Stimulated activated CD8-positive, alpha-beta memory T cell treated with anti-CD3 and anti-CD28 coated beads, Interleukin-4, amount 100 ng/mL, for 1 hour (primary cell): Measurements from ENCODE around the gene ZNF672.
"Not testable (repeated sequence)": the region's sequence is repeated elsewhere in the genome, so short reads cannot be mapped to it uniquely, and the experiment has no call there.

Experiments used
- DNase-seq, 2 donors: peaks; one replicate each; pipeline ENCODE4 v3.0.0-alpha.2; 2020; ENCODE audit warnings: low read depth in 2 of 2, low spot score in 1 of 2

Gene ZNF672

GRCh38 chr1:248812736-248813425 lies 25.1 kb upstream of the ZNF672 start:
- no peak for DNase-seq

DNA sequence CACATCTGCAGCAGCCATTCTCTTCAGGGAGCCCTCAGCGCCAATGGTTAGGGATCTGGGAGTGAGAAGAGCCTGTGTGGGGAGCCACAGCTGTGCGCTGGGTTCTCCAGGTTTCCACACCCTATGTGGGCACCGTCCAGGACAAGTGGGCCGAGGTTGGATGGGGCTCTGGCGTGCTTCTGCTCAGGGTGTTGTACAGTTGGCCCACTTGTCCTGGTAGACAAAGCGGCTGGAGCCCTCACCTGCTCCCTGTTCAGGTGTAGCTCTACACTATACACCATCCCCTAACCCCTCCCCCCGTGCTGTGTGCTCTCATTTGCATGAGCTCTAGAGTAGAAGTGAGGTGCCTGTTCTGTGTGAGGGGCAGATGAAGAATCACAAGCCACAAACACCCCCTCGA lies 24.5 kb upstream of the ZNF672 start:
- no peak for DNase-seq

- DNase-seq: no peak
These were observed 23.7 kb upstream of the ZNF672 start for GRCh38 chr1:248814351-248814750.

- DNase-seq: no peak
These were observed 22.5 kb upstream of the ZNF672 start for GRCh38 chr1:248815407-248816034.

DNA sequence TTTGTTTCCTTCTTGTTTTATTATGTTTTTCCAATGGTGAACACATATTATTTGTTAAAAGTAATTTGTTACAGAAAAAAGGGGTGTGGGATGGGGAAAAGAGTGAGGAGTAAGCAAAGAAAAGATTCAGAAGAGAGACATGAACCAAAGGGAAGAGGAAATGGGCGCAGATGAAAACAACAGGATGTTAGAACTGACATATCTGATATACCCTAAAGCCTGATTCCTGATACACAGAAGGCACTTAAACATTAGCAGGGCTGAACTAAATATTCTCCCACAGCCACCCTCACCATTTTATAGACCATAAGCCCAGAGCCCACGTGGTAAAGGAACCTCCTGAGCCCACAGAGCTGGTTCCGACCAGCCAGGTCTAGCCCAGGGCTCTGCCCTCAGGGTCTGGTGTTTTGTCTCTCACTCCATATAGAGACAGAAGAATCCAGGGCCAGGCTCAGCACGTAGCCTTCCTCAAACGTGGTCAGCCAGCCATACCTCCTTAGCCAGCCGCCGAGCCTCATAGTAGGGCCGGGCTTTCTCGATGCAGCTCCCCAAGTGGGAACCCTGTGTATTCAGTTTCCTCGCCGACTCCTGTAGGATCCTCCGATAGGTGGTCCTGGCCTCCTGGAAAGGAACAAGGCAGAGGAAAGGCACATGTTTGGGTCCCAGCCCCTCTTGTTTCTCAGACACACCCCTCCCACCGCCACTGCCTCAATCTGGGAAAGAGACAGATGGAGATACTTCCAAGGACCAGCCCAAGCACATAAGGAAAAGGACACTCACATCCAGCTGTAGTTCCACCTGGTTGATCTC lies 21.8 kb upstream of the ZNF672 start:
- no peak for DNase-seq

- no peak for DNase-seq
These were observed 21.0 kb upstream of the ZNF672 start for GRCh38 chr1:248817065-248817464.

GRCh38 chr1:248818505-248819374 lies 19.3 kb upstream of the ZNF672 start:
- DNase-seq: no peak

DNA sequence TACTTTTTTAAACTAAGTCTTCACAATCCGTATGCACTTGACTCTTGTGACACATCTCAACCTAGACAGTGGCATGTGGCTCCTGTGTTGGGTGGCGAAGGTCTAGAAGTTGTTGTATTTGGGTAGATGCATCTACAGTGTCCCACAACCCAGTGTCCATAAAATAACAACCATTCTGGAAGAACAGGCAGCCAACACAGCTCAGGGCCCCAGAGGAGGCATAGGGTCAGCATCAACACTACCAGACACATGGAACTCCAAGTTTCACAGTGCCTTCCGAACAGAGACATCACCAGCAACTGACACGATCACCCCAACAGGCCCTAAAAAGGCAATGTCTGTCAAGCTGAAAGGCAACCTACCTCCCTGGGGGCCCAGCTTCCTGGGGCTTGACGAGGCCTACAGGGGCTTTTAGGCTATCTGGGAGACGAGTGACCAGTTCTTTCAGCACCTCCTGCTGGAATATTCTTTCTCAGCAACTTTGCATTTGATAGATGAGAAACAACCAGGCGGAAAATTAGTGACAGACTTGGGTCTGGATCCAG lies 17.9 kb upstream of the ZNF672 start:
- DNase-seq: no peak

DNA sequence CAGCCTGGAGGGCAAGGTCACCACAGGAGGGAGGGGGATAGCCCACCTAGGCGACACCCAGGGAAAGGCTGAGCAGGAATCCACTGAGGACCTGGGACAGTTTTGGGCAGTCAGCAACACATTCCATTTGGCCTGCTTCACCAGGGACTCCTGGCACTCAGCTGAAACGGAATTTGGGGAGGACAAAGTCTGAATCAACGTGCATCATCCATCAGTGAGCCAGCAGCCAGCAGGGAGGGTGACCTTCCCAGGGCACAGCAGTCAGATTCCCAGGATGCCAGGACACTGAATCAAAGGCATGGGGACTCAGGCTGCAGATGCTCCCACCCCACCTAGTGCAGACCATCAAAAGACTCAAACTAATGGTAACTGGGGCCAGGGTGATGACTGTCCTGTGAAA lies 16.9 kb upstream of the ZNF672 start:
- DNase-seq: no peak

- no peak for DNase-seq
These were observed 16.4 kb upstream of the ZNF672 start for GRCh38 chr1:248821641-248822040.

- DNase-seq: no peak
These were observed 15.6 kb upstream of the ZNF672 start for GRCh38 chr1:248822148-248823032.

- no peak for DNase-seq
These were observed 14.5 kb upstream of the ZNF672 start for GRCh38 chr1:248823517-248824001.

DNA sequence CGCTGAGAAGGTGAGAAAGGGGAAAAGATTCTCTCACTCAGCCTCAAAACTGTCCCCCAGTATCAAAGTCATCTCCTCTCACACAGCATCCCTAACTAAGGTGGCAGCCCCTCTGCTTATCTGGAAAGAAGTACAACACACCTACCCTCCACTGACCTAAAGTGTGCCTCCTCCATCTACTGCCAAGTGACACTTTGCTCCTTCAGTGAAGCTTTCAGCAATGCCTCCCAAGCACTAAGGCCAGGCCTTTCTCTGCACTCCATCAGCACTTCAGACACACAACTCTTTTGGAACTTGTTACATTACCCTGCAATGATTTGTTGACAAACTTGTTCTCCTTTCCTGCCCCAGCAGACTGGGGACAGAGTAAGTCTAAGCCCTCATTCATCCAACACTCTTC lies 13.7 kb upstream of the ZNF672 start:
- no peak for DNase-seq

DNA sequence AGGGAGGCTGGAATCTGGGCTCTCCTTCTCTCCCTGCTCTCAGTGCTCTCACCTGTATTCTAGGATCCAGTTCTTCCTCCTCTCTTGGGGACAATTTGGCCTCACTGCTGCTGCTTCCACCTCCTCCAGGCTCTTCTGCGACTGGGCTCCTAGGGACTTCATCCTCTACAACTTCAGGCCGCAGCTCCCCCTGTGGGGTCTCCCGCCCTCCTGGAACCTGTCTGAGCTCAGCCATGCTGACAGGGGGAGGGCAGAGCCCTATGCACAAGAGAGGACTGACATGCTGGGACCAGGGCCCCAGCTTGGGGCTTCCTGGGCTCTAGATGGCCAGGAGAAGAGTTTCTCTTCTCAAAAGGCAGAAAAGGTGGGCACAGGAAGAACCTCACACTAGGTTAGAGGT lies 13.3 kb upstream of the ZNF672 start:
- DNase-seq: no peak

DNA sequence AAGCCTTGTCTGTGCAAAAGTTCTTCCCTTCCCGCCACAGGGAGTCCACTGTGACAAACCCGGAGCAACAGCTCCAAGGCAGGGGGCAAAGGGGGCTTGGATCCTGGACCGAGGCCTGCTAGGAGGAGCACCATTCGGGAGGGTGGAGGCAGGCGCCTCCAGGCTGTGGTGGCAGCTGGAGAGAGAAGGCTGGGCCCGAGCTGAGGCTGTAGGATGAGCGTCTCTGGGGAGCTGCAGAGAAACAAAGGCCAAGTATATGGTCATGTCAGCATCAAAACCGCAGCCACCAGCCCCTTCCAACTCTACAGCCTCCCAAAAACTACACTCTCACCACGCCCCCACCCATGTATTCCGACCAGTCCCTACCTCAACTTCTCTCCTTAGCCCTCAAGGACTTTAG lies 12.9 kb upstream of the ZNF672 start:
- no peak for DNase-seq

- no peak for DNase-seq
These were observed 12.5 kb upstream of the ZNF672 start for GRCh38 chr1:248825573-248825908.

GRCh38 chr1:248825909-248826760 lies 11.9 kb upstream of the ZNF672 start, which contains the start of gene SH3BP5L:
SH3BP5L (minus strand) TSS chr1:248825915; CDS start chr1:248824935, 980 bp downstream.
- DNase-seq: peak; percentile 70 to 77

GRCh38 chr1:248828845-248829244 lies 9.2 kb upstream of the ZNF672 start:
- DNase-seq: no peak

DNA sequence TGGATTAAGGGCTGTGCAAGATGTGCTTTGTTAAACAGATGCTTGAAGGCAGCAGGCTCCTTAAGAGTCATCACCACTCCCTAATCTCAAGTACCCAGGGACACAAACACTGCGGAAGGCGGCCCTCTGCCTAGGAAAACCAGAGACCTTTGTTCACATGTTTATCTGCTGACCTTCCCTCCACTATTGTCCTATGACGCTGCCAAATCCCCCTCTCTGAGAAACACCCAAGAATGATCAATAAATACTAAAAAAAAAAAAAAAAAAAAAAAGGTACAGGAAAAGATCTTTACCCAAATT lies 7.4 kb upstream of the ZNF672 start:
- not testable (repeated sequence) for DNase-seq
